Left renal cortex interstitium (tissue), 4 donors: ENCODE results near the gene ELP1. TPM values are rescaled to one million over a fixed set of nuclear protein-coding genes. Genes with fewer than 3 reads are reported as not detected.
"Not testable (repeated sequence)": the region's sequence is repeated elsewhere in the genome, so short reads cannot be mapped to it uniquely, and the experiment has no call there.

ENCODE experiments used
- DNase-seq, 4 donors: peaks; one replicate each; pipeline ENCODE4 v3.0.0-alpha.2; 2013; ENCODE audit warnings: low read depth in 4 of 4, low spot score in 2 of 4, missing footprints in 1 of 4
- polyA plus RNA-seq, 4 donors: library from polyadenylated mRNA; unstranded; fragments of 120-200 nt; gene quantifications; one replicate each; pipeline ENCODE4 v1.2.1, GENCODE V29; 2013; ENCODE audit not compliant: insufficient read length in 4 of 4

ELP1 gene
- polyA plus RNA-seq, 4 donors, result 40.0 to 54.7 (median 43.0) TPM

DNA sequence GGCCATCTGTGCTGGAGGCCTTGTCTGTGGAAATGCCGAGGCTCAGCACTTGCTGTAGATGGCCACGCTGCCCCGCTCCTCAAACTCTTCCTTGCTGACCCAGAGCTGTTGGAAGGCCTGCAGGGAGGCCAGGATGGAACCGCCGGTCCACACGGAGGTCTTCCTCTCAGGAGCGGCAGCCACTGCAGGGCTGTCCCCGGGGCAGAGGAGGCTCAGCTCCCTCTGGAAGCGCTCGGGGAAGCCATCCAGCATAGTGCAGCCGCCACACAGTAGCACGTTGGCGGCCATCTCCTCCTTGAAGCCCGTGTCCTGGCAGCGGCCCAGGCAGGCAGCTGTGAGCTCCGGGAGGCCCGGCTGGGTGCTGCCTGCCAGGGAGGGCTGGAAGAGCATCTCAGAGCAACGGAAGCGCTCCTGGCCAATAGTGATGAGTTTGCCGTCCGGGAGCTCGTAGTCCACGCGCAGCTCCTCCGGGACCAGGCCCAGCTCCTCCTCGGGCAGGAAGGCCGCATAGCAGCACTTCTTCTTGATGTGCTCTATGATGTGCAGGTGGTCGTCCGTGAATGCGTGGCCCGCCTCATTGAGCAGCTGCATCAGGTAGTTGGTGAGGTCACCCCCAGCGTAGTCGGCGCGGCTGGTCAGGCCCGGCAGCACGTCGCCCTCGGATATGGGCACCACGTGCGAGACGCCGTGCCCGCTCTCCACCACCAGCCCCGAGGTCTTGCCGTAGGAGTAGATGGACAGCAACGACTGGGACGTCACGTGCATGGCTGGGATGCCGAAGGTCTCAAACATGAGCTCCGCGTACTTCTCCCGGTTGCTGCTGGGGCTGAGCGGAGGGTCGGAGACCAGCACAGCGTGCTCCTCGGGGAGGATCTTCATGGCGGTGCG is 79.0 kb downstream of the ELP1 start:
- DNase-seq, result no peak

DNA sequence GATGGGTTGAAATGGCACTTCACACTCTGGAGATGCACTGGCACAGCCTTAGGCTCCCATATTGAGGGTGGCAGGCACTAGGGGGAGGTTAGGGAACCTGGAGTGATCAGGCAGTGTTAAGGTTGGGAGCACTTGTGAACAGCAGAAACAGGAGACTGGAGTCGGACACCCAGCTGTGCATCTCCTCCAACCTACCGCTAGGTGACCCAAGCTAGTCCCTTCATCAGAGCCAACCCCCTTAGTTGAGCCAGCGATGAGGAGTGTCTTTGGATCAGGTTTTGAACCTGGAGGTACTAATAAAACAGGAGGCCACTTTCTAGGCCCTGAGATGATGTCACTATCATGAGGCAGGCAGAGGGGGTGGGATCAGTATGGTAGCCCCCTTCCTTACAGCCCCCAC is 79.8 kb downstream of the ELP1 start:
- no peak for DNase-seq

DNA sequence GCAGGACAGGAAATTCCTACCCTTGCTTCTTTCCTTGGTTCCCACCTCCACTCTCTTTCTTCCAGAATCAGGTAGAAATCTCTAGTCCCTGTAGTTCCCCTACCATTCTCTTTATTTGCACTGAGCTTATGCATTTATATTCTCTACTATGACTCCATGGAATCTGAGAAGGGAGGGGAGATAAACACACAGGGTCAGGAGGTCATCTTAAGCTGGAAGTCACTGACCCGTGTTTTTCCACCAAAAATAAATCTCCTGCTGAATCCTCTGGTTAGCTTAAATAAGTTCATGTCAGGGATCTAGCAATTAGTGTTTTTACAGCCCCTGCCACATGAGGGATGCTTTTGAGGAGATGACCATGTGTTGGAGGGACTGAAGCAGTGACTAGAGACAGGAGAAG is 81.8 kb downstream of the ELP1 start:
- peak in 2 of 4 donors; percentile 10 to 13 for DNase-seq

DNA sequence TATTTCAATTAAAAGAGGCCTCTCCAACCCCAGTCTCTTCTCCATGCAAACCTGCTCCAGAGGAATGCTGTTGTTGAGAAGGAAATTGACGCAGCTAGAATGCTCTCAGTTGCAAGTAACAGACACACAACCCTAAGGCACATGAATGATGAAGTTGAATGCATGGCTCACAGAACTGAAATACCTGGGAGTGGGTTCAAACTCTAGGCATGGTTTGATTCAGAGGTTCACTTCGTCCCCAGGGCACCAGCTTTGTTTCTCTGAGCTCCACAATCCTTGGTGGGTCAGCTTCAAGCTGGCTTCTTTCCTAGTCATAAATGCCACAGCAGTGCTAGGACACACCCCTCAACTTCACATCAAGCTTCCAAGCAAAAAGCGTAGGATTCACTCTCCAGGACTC is 82.8 kb downstream of the ELP1 start:
- DNase-seq, result no peak

DNA sequence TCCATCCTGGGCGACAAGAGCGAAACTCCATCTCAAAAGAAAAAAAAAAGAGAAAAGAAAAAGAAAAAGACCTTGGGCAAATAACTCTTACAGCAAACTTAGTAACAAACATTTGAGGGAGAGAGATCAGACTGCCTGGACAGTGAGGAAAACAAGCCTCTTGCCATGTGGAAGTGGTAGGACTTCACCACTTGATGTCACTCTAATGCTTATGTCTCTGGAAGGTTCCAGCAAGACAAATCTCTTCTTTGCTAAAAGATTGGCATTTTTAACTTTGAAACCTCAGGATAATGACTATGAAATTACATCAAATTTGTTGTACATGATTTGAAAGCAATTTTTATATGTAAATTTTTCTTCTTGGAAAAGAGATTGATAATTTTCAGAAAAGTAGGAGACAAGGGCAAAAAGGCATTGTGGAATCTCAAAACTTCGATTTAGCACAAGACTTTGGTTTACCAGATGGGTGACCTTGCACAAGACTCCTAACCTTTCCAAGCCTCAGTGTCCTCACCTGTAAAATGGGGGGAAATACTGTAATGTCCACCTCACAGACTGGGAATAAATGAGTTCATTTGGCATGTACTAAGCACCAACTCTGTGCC is 83.5 kb downstream of the ELP1 start:
- DNase-seq, result no peak

DNA sequence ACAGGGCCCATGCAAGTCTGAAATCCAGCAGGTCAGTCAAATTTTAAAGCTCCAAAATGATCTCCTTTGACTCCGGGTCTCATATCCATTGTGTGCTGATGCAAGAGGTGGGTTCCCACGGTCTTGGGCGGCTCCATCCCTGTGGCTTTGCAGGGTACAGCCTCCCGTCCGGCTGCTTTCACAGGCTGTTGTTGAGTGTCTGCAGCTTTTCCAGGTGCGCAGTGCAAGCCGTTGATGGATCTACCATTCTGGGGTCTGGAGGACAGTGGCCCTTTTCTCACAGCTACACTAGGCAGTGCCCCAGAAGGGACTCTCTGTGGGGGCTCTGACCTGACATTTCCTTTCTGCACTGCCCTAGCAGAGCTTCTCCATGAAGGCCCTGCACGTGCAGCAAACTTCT is 85.6 kb downstream of the ELP1 start:
- not testable (repeated sequence) for DNase-seq

DNA sequence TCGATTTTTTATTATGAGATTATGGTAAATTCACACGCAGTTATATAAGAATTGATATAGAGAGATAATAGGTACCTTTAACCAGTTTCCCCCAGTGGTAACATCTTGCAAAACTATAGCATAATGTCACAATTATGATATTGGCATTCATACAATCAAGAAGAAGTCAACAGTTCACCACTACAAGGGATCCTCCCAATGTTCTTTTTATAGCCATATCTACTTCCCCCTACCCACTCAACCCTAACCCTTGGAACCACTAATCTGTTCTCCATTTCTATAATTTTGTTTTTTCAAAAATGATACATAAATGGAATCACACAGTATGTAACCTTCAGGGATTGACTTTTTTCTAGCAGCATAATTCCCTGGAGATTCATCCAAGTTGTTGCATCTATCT is 88.0 kb downstream of the ELP1 start:
- no peak for DNase-seq

DNA sequence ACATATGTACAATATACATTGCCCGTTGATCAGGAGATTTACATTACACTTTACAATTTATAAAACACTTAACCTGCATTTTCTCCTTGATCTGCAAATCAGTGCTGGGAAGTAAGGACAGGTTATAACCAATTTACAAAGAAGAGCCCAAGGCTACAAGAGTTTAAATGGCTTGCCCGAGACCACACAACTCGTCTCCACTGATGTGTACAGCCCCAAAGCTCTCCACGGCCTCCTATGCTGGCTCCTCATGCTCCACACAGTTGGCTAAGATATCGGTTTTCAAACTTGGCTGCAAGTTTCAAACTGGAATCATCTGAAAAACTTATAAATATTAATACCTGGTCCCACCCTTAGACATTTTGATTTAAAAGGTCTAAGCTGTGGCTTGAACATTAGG is 88.4 kb downstream of the ELP1 start:
- DNase-seq, result no peak

DNA sequence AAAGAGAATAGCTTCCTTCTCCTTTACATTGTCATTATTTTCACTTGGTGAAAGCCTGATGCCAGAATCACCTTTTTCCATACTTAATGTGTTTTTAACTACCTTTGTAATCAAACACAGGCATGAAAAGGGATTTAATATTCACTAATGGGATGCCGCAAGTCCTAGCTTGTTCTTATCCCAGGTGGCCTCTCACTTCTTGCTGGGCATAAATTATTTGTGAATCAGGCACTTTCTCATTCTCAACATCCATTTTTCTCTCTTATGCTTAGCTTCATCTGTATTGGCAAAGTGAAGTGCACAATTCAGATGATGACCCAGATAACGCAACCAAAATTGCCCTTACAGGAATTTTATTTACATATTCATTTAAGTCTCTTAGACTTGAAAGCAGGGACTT is 89.1 kb downstream of the ELP1 start:
- DNase-seq, result no peak

DNA sequence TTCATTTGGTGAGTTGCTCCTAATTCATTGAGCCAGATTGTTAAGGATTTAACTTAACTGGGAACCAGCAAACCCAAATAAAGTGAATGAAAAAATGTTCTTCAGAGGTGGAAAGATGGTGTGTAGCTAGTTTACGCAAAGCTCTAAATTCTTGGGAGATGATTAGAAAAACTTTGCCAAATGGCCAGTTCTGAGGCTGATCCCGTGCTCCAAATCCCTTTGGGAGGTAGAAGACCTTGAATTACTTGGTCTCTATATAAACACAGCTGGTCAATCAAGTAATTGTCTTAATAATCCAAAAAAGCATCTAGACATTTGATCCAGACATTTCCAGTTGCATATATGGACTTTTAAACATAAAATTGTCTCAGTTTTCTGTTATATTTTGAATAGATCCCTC is 89.5 kb downstream of the ELP1 start:
- DNase-seq, result no peak

DNA sequence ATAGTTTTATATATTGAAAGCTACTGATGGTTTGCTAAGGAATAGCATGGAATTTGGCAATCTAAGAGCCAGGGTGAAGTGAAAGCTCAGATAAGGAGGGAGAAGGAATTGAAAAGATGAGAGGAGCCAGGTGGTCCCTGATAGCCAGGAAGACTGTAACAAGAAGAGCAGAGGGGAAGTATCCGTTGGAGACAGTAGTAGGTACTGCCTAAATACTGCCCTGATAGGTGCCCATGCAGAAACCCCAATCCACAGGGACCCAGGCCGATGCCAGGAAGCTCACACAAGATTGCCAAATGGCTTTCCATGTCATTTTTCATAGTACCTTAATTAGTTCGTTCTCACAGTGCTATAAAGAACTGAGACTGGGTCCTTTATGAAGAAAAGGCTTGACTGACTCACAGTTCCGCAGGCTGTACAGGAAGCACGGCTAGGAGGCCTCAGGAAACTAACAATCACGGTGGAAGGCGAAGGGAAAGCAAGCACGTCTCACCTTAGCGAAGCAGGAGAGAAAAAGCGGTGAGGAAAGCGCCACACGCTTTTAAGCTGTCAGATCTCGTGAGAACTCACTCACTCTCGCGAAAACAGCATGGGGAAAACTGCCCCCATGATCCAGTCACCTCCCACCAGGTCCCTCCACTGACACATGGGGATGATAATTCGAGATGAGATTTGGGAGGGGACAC is 91.2 kb downstream of the ELP1 start:
- no peak for DNase-seq

DNA sequence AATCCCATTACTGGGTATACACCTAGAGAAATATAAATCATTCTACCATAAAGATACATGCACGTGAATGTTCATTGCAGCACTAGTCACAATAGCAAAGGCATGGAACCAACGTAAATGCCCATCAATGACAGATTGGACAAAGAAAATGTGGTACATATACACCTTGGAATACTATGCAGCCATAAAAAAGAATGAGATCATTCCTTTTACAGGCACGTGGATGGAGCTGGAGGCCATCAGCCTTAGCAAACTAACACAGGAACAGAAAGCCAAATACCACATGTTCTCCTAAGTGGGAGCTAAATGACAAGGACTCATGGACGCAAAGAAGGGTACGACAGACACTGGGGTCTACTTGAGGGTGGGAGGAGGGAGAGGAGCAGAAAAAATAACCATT is 94.4 kb downstream of the ELP1 start:
- DNase-seq, result not testable (repeated sequence)

DNA sequence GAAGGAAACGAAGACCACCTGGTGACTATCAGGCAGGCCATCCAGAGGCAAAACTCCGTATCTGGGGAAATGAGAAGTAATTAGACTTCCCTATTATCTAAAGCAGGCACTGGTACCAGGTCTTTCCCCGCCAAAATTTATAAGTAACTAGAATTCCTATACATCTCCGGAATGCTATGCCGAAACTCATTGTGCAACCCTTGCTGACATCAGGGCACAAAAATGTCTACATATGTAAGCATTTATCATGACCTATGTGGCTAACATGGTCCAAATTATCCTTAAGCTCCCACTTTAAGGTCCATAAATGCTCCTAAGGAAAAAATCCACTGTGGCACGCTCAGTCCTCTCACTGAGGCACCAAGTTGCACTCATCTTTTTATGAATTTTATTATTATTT is 95.9 kb downstream of the ELP1 start:
- DNase-seq, result no peak

DNA sequence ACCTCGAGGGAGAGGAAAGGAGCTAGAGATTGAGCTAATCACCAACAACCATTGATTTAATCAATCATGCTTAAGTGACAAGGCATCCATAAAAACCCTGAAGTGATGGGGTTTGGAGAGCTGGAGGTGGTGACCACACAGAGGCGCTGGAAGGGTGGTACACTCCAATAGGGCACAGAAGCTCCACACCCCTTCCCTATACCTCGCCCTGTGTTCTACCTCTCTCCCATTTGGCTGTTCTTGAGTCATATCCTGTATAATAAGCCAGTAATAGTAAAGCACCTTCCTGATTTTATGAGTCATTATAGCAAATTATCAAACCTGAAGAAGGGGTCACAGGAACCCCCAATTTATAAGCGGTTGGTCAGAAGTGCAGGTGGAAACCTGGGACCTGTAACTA is 96.4 kb downstream of the ELP1 start:
- DNase-seq, result no peak

DNA sequence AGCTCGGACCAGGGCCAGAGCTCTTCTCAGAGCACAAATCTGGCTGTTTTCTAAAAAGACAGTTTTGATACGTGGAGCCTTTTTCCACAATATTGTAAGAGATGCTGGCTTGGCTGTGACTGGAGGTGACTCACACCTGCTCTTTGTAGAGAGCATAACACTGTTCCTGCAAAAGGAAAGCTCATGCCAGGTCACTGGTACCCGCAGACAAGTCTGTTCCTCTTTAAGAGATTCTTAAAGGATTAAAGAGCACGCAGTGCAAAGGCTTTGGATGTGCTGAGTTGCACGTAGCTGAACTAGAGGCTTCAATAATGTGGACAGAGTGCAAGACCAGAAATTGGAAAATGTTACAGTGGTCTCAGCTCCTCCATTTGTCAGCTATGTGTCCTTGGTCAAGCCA is 97.1 kb downstream of the ELP1 start:
- DNase-seq, result no peak

DNA sequence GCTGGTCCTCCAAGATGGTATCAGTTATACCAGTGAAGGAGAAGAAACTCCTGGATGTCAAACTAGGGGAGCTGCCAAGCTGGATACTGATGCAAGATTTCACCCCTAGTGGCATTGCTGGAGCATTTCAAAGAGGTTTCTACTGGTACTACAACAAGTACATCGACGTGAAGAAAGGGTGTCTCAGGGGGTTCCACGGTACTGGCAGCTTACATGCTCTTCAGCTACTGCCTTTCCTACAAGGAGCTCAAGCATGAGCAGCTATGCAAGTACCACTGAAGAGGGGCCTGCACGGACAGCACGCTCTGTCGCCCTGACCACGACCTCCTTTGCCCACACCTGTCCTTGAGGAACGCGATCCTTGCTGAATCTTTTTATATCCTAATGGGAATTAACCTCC is 97.6 kb downstream of the ELP1 start:
- DNase-seq, result no peak

DNA sequence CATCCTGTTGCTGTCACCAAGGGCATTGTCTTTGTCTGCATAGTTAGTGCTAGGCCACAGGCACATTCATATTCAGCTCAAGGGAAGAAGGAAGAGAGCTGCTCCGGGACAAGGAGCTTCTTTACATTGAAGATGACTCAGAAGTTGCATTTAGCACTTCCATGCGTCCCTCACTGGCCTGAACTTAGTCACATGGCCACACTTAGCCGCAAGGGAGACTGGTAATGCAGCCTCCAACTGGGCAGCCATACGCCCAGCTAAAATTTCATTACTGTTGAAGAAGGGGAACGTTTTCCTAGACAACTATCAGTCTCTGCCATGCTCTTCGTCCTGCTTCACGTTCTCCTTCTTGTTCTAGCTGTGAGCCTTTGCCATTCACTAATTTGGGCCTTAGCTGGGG is 98.1 kb downstream of the ELP1 start:
- no peak for DNase-seq

DNA sequence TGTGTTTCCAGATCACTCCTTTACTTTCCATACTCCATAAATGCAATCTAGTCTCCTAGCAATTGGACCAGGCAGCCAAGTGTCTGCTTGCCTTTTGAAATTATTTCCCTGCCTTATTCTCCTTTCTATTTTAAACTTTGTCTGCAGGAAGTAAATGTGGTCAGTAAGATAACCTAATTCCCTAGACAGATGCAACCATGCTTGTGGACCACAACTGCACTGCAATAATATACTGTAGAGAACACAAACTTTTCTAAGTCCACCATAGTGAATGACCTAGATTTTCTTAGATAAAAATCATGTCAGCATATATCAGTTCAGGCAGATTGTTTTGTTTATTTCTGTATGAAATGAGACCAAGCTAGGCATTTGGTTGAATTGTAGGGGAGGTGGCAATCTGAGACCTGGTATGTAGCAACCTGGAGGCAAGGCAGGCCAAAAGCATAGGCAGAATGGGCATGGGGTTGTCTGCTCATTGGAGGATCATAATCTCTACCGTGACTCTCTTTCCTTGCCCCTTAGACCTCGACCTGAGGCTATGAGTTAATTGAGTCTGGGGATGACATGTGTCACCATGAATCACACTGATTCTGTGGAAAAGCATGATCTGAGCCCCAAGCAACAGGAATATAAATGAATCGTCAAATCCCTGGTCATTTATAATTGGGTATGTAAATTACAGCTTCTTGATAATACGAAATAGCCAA is 98.8 kb downstream of the ELP1 start:
- DNase-seq, result no peak

DNA sequence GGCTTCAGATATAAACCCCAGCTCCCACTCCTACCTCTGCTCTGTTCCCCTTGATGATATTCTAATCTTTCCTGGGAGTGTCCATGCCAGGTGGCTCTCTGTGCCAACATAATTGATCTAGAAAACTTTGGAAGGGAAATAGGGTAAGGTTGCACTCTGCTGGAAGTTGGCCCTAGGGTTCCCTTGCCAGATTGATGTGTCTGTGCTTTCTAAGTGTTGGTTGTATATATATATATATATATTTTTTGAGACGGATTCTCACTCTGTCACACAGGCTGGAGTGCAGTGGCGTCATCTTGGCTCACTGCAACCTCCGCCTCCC is 101.8 kb downstream of the ELP1 start:
- DNase-seq, result no peak

DNA sequence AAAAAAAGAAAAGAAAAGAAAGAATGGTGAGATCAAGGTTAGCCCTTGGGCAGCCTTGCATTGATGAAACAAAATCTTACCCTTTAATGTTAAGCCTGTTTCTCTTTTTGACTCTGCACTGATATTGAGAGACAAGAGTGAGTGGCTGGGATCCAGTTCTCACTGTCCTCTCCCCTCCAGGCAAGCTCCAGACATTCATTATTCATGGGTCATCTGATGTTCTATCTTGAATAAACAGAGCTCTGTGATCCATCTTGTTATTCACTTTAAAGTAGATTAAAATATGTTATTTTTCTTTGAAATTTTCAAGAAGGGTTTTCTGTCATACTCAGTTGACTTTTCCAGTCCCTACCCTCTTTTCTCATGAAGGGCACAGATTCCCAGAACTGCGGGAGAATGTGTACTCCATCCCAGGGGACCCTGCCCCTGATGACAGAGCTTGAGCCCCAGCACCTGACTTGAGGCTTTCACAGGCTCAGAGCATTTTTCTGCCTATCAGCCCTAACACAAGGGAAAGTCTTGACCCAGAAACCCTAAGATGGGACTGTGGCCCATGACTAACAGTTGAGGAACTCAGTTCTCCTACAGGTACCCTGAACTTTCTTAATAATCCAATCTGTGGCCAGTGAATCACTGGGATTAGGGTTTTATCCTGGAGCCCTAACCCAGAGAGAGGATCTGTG is 102.3 kb downstream of the ELP1 start:
- no peak for DNase-seq

DNA sequence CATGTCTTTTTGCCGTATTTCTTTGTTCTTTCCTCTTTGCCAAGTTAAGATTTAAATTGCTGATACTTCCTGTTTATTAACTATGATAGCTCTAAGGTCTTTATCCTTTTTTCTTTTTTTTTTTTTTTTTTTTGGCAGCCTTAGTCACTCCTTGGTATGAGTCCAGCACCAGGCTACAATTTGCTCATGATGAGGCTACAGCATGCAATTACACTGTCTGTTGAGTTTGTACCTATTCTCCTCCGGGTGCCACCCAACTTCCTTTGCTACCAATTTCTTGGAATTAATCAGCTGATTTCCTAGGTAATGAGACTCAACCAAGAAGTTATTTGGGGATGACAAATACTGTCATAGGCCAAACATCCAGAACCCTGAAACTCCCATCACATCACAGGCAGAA is 103.7 kb downstream of the ELP1 start:
- no peak for DNase-seq
